Breast epithelium (tissue), 3 donors: Measurements from ENCODE around the gene POLR1B.
"Not testable (repeated sequence)": the region's sequence is repeated elsewhere in the genome, so short reads cannot be mapped to it uniquely, and the experiment has no call there.

Experiments used
- CTCF ChIP-seq, 3 donors: fragments of 450-650 bp; IDR thresholded peaks; one replicate each; pipeline ENCODE4 v1.5.1; 2016 to 2017; ENCODE audit warnings: antibody characterized with exemption in 3 of 3, mild to moderate bottlenecking in 3 of 3, moderate library complexity in 3 of 3
- POLR2A ChIP-seq: fragments of 450-650 bp; IDR thresholded peaks from one replicate; pipeline ENCODE4 v1.6.1; 2016; ENCODE audit warnings: antibody characterized with exemption, mild to moderate bottlenecking, moderate library complexity
- POLR2AphosphoS5 ChIP-seq, 3 donors: sonication (generic); formaldehyde crosslinking; IDR thresholded peaks; one replicate each; pipeline ENCODE4 v1.6.1; 2017; ENCODE audit warnings: antibody characterized with exemption in 3 of 3

- not testable (repeated sequence) for TF ChIP-seq POLR2A; CTCF (IDR thresholded peaks at IDR 0.05); POLR2AphosphoS5 (IDR thresholded peaks at IDR 0.05)
These were observed 18.0 kb upstream of the POLR1B start for GRCh38 chr2:112524276-112524675.
